OCI-LY1 (cell line): ENCODE measurements around the gene PUM2.

Experiments used
- CTCF ChIP-seq: fragments of 200-600 bp; sonication (generic), shearing (Covaris generic); IDR thresholded peaks from 2 replicates; pipeline ENCODE4 v1.5.1; 2017; ENCODE audit warnings: mild to moderate bottlenecking, antibody characterized with exemption, low read length, moderate library complexity, mixed read lengths
- EZH2 ChIP-seq: fragments of 200-600 bp; sonication (generic), shearing (Covaris generic); IDR thresholded peaks from 2 replicates; pipeline ENCODE4 v1.8.0; 2017; ENCODE audit warnings: borderline replicate concordance, mixed run types, mild to moderate bottlenecking, antibody characterized with exemption, low read length, moderate library complexity, mixed read lengths

GRCh38 chr2:20230114-20230425 lies 120.6 kb downstream of the PUM2 start:
- no peak for TF ChIP-seq CTCF
- no peak for TF ChIP-seq EZH2
